ENCODE data around the gene CPEB2. TPM values are rescaled to one million over a fixed set of nuclear protein-coding genes. Genes with fewer than 3 reads are reported as not detected.

CPEB2 gene
- total and polyA plus RNA-seq, 9 of the 15 experiments (the other 6 are each of a cell fraction or from before 2014, with no cell fraction given) = 0.39 to 3.0 (median 1.4) TPM

DNA sequence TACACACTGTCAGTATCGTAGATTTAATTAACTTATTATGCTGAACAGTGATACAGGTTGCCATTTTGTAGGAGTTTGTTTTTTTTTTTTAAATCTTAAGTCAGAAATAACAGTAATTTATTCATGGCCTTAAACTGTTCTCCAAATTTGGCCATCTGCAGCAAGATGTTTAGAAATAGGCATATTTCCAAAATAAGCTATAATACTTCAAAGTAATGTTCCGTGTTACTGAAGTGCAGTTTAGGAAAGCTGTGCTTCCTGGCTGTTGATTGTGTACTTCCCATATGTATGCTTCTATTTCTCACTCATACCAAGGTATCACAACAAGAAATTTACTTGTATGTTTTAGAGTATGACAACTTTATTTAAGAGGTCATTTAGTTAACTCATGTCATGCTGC is 28.9 kb downstream of the CPEB2 start:
- DNase-seq (ENCODE audit: extremely low read depth in 1 of 4, low spot score in 3 of 4) (no peak), FAIRE-seq (no peak)
- CTCF ChIA-PET (ENCODE audit: low intra/inter-chr PET ratio) = no interaction called here

More for the DNA sequence above, 28.9 kb downstream of the CPEB2 start:
- intact Hi-C loops (cut with micrococcal nuclease) (no loop called here), in situ Hi-C loops (cut with MboI) (no loop called here)
- Histone ChIP-seq H3K27ac (ENCODE audit: extremely low read depth, low read depth, low read length) (no peak overlapping the region), H4K20me1 (replicated peaks; ENCODE audit: control insufficient read depth, insufficient read depth, low read length) (no peaks in the 10 kb centered on the region), H3K4me3 (no peak overlapping the region), H3K9me1 (ENCODE audit: control insufficient read depth, insufficient read depth, low read length) (no peaks in the 10 kb centered on the region), H3K27me3 (ENCODE audit: control insufficient read depth in 2 of 2, insufficient read depth in 2 of 2, low read length in 2 of 2) (no peaks in the 10 kb centered on the region), H3K79me2 (ENCODE audit: control insufficient read depth, insufficient read depth, low read length) (no peaks in the 10 kb centered on the region), H2AFZ (ENCODE audit: low read depth, low read length) (no peak overlapping the region), H3K9me3 (replicated peaks; ENCODE audit: control insufficient read depth, insufficient read depth, low read depth, low read length) (no peaks in the 10 kb centered on the region), H3K36me3 (ENCODE audit: control insufficient read depth, insufficient read depth, low read length) (peaks cover 12% of the 10 kb centered on the region; the same call in 1 of the 3 replicates), H3K4me1 (replicated peaks in 1 of 2; ENCODE audit: control insufficient read depth in 2 of 2, insufficient read depth in 2 of 2, low read length in 2 of 2) (no peaks in the 10 kb centered on the region), H3K4me2 (ENCODE audit: insufficient read depth, low read length) (no peak overlapping the region), H3K9ac (ENCODE audit: insufficient read depth in 1 of 2, low read depth in 2 of 2, low read length in 2 of 2) (no peak overlapping the region)
- ATAC-seq = no peak
- WGBS (ENCODE audit: insufficient coverage, low coverage, missing lambda C conversion rate) = 87% methylated on average over 2 of the region's 2 CpGs
- BruUV-seq (replicated peaks) = no TSS peak
- no peak for TF ChIP-seq CBX2 (IDR thresholded peaks at IDR 0.05; ENCODE audit: insufficient read depth, low read length, poor library complexity, severe bottlenecking)
- TF ChIP-seq ZNF232 (CRISPR knock-in tag; IDR thresholded peaks at IDR 0.05) = no peak
- no peak for TF ChIP-seq CAMTA2 (CRISPR knock-in tag; conservative IDR thresholded peaks at IDR 0.05)
- TF ChIP-seq SMARCB1 (IDR thresholded peaks at IDR 0.05; ENCODE audit: insufficient read length, low read depth) = no peak
- TF ChIP-seq, protein P1, sequence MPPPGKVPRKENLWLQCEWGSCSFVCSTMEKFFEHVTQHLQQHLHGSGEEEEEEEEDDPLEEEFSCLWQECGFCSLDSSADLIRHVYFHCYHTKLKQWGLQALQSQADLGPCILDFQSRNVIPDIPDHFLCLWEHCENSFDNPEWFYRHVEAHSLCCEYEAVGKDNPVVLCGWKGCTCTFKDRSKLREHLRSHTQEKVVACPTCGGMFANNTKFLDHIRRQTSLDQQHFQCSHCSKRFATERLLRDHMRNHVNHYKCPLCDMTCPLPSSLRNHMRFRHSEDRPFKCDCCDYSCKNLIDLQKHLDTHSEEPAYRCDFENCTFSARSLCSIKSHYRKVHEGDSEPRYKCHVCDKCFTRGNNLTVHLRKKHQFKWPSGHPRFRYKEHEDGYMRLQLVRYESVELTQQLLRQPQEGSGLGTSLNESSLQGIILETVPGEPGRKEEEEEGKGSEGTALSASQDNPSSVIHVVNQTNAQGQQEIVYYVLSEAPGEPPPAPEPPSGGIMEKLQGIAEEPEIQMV (tag; conservative IDR thresholded peaks at IDR 0.05; ENCODE audit: low read depth) = no peak
- no peak for TF ChIP-seq PHTF2 (CRISPR knock-in tag; IDR thresholded peaks at IDR 0.05)
- no peak for TF ChIP-seq U2AF2 (optimal IDR thresholded peaks at IDR 0.05; ENCODE audit: low read depth, low read length)
- no peak for TF ChIP-seq DACH1 (IDR thresholded peaks at IDR 0.05; ENCODE audit: partially characterized antibody)
- TF ChIP-seq, protein P2, sequence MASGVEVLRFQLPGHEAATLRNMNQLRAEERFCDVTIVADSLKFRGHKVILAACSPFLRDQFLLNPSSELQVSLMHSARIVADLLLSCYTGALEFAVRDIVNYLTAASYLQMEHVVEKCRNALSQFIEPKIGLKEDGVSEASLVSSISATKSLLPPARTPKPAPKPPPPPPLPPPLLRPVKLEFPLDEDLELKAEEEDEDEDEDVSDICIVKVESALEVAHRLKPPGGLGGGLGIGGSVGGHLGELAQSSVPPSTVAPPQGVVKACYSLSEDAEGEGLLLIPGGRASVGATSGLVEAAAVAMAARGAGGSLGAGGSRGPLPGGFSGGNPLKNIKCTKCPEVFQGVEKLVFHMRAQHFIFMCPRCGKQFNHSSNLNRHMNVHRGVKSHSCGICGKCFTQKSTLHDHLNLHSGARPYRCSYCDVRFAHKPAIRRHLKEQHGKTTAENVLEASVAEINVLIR (CRISPR knock-in tag; IDR thresholded peaks at IDR 0.05) = no peak
- POLR2A ChIA-PET = no interaction called here
